ENCODE results near the gene CARD6.

DNA sequence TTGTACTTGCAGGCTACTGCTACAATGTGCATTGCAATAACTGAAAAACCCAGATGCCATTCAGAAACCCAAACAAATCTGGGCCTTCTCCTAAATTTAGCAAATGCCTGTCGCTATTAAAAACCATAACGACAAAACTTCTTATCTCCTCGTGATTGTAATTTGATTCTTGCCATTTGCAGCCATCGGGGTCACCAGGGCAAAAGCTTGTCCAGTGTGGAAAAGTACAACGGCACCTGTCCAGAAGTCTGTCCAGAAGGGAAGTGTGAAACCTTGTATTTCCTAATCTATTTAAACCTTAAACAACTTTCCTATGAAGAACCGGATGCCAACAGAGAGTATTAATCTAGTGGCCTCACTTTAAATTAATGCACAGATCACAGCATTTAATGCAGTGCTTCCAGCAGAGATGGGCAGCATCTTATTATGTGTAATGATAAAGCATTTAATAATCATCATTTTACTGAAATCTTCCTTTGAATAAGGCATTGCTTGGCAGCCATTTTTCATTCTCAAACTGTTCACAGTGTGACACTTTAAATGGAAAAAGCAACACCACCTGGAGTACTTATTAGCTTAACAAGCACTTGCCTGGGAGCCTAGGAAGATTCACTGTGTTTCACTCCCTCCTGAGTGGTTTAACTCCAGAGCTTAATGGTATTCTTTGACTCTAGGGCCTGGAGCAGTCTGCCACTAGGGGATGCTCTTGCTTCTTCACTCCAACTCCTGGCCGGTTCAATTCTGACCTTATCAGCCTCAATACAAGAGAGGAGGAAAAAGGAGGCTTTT is 63.2 kb downstream of the CARD6 start:
- TF ChIP-seq POLR2A (IDR thresholded peaks at IDR 0.05; ENCODE audit: low read depth, low read length) = no peak
- no peak for TF ChIP-seq POLR2AphosphoS5 (IDR thresholded peaks at IDR 0.05; ENCODE audit: low read depth, low read length)
- TF ChIP-seq TAF1 (IDR thresholded peaks at IDR 0.05; ENCODE audit: borderline replicate concordance, low read depth, low read length) = no peak
